Forelimb muscle (tissue), 1 donor: Measurements from ENCODE around the gene CTDSP2. TPM values are rescaled to one million over a fixed set of nuclear protein-coding genes. Genes with fewer than 3 reads are reported as not detected.
"Not testable (repeated sequence)": the region's sequence is repeated elsewhere in the genome, so short reads cannot be mapped to it uniquely, and the experiment has no call there.

Source experiments
- DNase-seq: peaks from one replicate; pipeline ENCODE4 v3.0.0-alpha.2; 2013; ENCODE audit warnings: low read depth
- polyA plus RNA-seq: library from polyadenylated mRNA; unstranded; fragments of 120-200 nt; gene quantifications from one replicate; pipeline ENCODE4 v1.2.1, GENCODE V29; 2013; ENCODE audit not compliant: insufficient read length

Gene CTDSP2
- polyA plus RNA-seq, 1 donor = 195 TPM

GRCh38 chr12:57835366-57836288, 10.9 kb downstream of the CTDSP2 start:
- DNase-seq = no peak

- DNase-seq = no peak
Measured at GRCh38 chr12:57834086-57834876, 12.2 kb downstream of the CTDSP2 start.

GRCh38 chr12:57833672-57834071, 12.9 kb downstream of the CTDSP2 start:
- no peak for DNase-seq

- DNase-seq = no peak
Measured at GRCh38 chr12:57832966-57833365, 13.6 kb downstream of the CTDSP2 start.

GRCh38 chr12:57830393-57830792, 16.1 kb downstream of the CTDSP2 start:
- no peak for DNase-seq

- no peak for DNase-seq
Measured at GRCh38 chr12:57829025-57829777, 17.3 kb downstream of the CTDSP2 start.

GRCh38 chr12:57826966-57827365, 19.6 kb downstream of the CTDSP2 start:
- DNase-seq = no peak

GRCh38 chr12:57826400-57826799, 20.1 kb downstream of the CTDSP2 start:
- no peak for DNase-seq

GRCh38 chr12:57825451-57825850, 21.1 kb downstream of the CTDSP2 start:
- DNase-seq = no peak

GRCh38 chr12:57823908-57824640, 22.5 kb downstream of the CTDSP2 start:
- no peak for DNase-seq

GRCh38 chr12:57823131-57823907, 23.2 kb downstream of the CTDSP2 start:
- no peak for DNase-seq

- no peak for DNase-seq
Measured at GRCh38 chr12:57822392-57823130, 24.0 kb downstream of the CTDSP2 start.

GRCh38 chr12:57821474-57822214, 24.9 kb downstream of the CTDSP2 start:
- DNase-seq = no peak

- DNase-seq = not testable (repeated sequence)
Measured at GRCh38 chr12:57821015-57821414, 25.5 kb downstream of the CTDSP2 start.

- not testable (repeated sequence) for DNase-seq
Measured at GRCh38 chr12:57820119-57820518, 26.4 kb downstream of the CTDSP2 start.

- not testable (repeated sequence) for DNase-seq
Measured at GRCh38 chr12:57817990-57818331, 28.6 kb downstream of the CTDSP2 start.

GRCh38 chr12:57817261-57817989, 29.1 kb downstream of the CTDSP2 start:
- no peak for DNase-seq

GRCh38 chr12:57816855-57817151, 29.7 kb downstream of the CTDSP2 start:
- DNase-seq = no peak
